Body of pancreas (tissue), 4 donors: ENCODE measurements around the gene DDHD1.

ENCODE experiments used
- POLR2A ChIP-seq, 3 donors: fragments of 450-650 bp; IDR thresholded peaks; one replicate each; pipeline ENCODE4 v1.6.1; 2016; ENCODE audit warnings: antibody characterized with exemption in 3 of 3, mild to moderate bottlenecking in 2 of 3
- TF ChIP-seq, protein P1 (sequence below), 7 experiments: fragments of 450-650 bp in 4 of 7; fragments of 200-600 bp in 3 of 7; sonication (generic) in 3 of 7; IDR thresholded peaks; one replicate each; pipeline ENCODE4 v1.5.1; 2016 to 2019; ENCODE audit warnings: antibody characterized with exemption in 7 of 7

DNA sequence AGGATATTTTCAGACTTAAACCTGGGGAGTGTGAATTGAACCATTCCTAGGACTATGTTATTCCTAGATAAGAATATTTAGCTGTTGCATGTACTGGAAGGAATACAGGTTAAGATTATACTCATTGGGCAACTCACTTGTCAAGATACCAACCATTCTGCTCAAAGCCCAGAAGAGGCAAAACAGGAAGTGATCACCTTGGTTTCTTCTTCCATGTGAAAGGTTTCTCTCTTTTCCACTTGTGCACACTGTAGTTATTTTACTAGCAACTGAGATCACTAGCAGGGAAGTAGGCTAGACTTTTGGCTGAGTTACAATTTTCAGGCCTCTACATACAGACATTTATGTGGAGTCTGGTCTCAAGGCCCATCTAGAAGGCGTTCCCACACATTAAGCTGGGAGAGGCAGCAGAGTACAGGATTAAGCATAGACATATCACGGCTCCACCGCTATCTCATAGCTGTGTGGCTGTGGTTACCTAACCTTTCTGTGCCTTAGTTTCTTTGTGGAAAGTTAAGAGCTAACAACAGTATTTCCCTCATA lies 118.4 kb downstream of the DDHD1 start:
- TF ChIP-seq, protein P1, sequence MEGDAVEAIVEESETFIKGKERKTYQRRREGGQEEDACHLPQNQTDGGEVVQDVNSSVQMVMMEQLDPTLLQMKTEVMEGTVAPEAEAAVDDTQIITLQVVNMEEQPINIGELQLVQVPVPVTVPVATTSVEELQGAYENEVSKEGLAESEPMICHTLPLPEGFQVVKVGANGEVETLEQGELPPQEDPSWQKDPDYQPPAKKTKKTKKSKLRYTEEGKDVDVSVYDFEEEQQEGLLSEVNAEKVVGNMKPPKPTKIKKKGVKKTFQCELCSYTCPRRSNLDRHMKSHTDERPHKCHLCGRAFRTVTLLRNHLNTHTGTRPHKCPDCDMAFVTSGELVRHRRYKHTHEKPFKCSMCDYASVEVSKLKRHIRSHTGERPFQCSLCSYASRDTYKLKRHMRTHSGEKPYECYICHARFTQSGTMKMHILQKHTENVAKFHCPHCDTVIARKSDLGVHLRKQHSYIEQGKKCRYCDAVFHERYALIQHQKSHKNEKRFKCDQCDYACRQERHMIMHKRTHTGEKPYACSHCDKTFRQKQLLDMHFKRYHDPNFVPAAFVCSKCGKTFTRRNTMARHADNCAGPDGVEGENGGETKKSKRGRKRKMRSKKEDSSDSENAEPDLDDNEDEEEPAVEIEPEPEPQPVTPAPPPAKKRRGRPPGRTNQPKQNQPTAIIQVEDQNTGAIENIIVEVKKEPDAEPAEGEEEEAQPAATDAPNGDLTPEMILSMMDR (IDR thresholded peaks at IDR 0.05): no peak
- TF ChIP-seq POLR2A (IDR thresholded peaks at IDR 0.05): no peak
